Stimulated activated CD4-positive, alpha-beta T cell treated with anti-CD3 and anti-CD28 coated beads, Interleukin-12 subunit alpha, Interleukin-12 subunit beta, amount 100 ng/mL, for 4 hours (primary cell): ENCODE results near the gene AMH.

Experiments
- DNase-seq: peaks from one replicate; pipeline ENCODE4 v3.0.0-alpha.2; 2020

The AMH gene

GRCh38 chr19:2251106-2252054 is 2.3 kb downstream of the AMH start:
- DNase-seq = no peak

- no peak for DNase-seq
Measured at GRCh38 chr19:2252055-2252796, 3.1 kb downstream of the AMH start.

- DNase-seq = no peak
Measured at GRCh38 chr19:2252797-2253105, 3.6 kb downstream of the AMH start.

- DNase-seq = peak; percentile 39
Measured at GRCh38 chr19:2253106-2254063, 4.3 kb downstream of the AMH start.

GRCh38 chr19:2254064-2254872 is 5.1 kb downstream of the AMH start:
- no peak for DNase-seq

- DNase-seq = no peak
Measured at GRCh38 chr19:2255112-2255845, 6.2 kb downstream of the AMH start.

- no peak for DNase-seq
Measured at GRCh38 chr19:2255982-2256685, 7.0 kb downstream of the AMH start, which contains the start of gene JSRP1. Gene JSRP1, minus strand, starts transcription at chr19:2256417. Its CDS starts 1,103 bp downstream, at chr19:2255314.

- no peak for DNase-seq
Measured at GRCh38 chr19:2259336-2259735, 10.2 kb downstream of the AMH start.

GRCh38 chr19:2260341-2260805 is 11.2 kb downstream of the AMH start:
- DNase-seq = no peak

- peak; percentile 42 for DNase-seq
Measured at GRCh38 chr19:2261438-2262172, 12.5 kb downstream of the AMH start.

- DNase-seq = no peak
Measured at GRCh38 chr19:2266183-2266993, 17.3 kb downstream of the AMH start.

GRCh38 chr19:2268480-2268830 is 19.3 kb downstream of the AMH start:
- DNase-seq = no peak

- no peak for DNase-seq
Measured at GRCh38 chr19:2268861-2269243, 19.7 kb downstream of the AMH start.

- peak; percentile 99 for DNase-seq
Measured at GRCh38 chr19:2269244-2270156, 20.4 kb downstream of the AMH start.

- peak; percentile 38 for DNase-seq
Measured at GRCh38 chr19:2270157-2270422, 21.0 kb downstream of the AMH start.

GRCh38 chr19:2270423-2271233 is 21.5 kb downstream of the AMH start:
- DNase-seq = peak; percentile 72
